B cell (primary cell): ENCODE measurements around the gene PITHD1. TPM values are rescaled to one million over a fixed set of nuclear protein-coding genes. Genes with fewer than 3 reads are reported as not detected.

Experiments
- ATAC-seq: fragments of 200-7000 bp; cut with Tn5 transposase; one replicate; pipeline ENCODE4 v1.10.0; 2021; ENCODE audit warnings: low read depth, mild to moderate bottlenecking, moderate number of reproducible peaks, moderate library complexity
- CTCF ChIA-PET: fragments of 350-600 bp; sonication (Branson Sonifier 250); formaldehyde crosslinking; loops from one replicate; lab custom pipeline; 2021; ENCODE audit warnings: antibody characterized with exemption, inconsistent platforms; lab: Charles Lee
- POLR2A ChIA-PET: fragments of 350-600 bp; sonication (Branson Sonifier 250); formaldehyde crosslinking; loops from one replicate; lab custom pipeline; 2021; ENCODE audit warnings: antibody characterized with exemption; lab: Charles Lee
- DNase-seq: peaks from one replicate; pipeline ENCODE4 v3.0.0; 2013
- H2AFZ ChIP-seq: 2 replicates; pipeline ENCODE4 v1.6.1; 2012; ENCODE audit warnings: mild to moderate bottlenecking, low read depth, low read length; ENCODE audit not compliant: insufficient read depth, poor library complexity, severe bottlenecking
- H3K27ac ChIP-seq, 2 donors: 1 replicate in 1 of 2; 2 replicates in 1 of 2; pipeline ENCODE4 v1.5.1; 2012 to 2013; ENCODE audit warnings: low read length in 2 of 2, mild to moderate bottlenecking in 2 of 2, moderate library complexity in 1 of 2
- H3K27me3 ChIP-seq, 4 experiments: fragments of 200-600 bp in 1 of 4; sonication (generic) in 1 of 4; replicated peaks in 1 of 4; 1 replicate in 2 of 4; 2 replicates in 2 of 4; pipeline versions ENCODE4 v1.6.1 to v1.7.0; 2013 to 2016; ENCODE audit warnings: low read length in 3 of 4, mild to moderate bottlenecking in 2 of 4, mixed read lengths in 1 of 4, moderate library complexity in 1 of 4; ENCODE audit not compliant: insufficient read depth in 4 of 4, control insufficient read depth in 3 of 4; ENCODE audit errors: control extremely low read depth in 1 of 4
- H3K36me3 ChIP-seq, 2 experiments: replicated peaks in 1 of 2; 1 replicate in 1 of 2; 2 replicates in 1 of 2; pipeline versions ENCODE4 v1.6.1 to v1.7.1; 2013; ENCODE audit warnings: low read length in 1 of 2; ENCODE audit not compliant: insufficient read depth in 2 of 2, control insufficient read depth in 1 of 2; ENCODE audit errors: control extremely low read depth in 1 of 2, extremely low read depth in 1 of 2
- H3K4me1 ChIP-seq, 2 donors: fragments of 200-600 bp in 1 of 2; sonication (generic) in 1 of 2; 1 replicate in 1 of 2; 2 replicates in 1 of 2; pipeline versions ENCODE4 v1.5.1 to v1.6.1; 2013 to 2017; ENCODE audit warnings: low read length in 2 of 2; ENCODE audit not compliant: control insufficient read depth in 2 of 2, insufficient read depth in 2 of 2
- H3K4me2 ChIP-seq: replicated peaks from 2 replicates; pipeline ENCODE3; 2012; ENCODE audit warnings: mild to moderate bottlenecking, low read depth, low read length; ENCODE audit not compliant: poor library complexity, severe bottlenecking
- H3K4me3 ChIP-seq, 5 experiments: fragments of 200-600 bp in 1 of 5; sonication (generic) in 1 of 5; 1 replicate in 3 of 5; 2 replicates in 2 of 5; pipeline versions ENCODE4 v1.5.1 to v1.7.0; 2011 to 2016; ENCODE audit warnings: low read length in 4 of 5, mild to moderate bottlenecking in 4 of 5, low read depth in 2 of 5, control low read depth in 1 of 5, moderate library complexity in 1 of 5; ENCODE audit not compliant: insufficient read depth in 1 of 5; ENCODE audit errors: control extremely low read depth in 1 of 5, extremely low read depth in 1 of 5
- H3K79me2 ChIP-seq: fragments of 200-600 bp; sonication (generic); one replicate; pipeline ENCODE4 v1.6.0; 2016; ENCODE audit warnings: low read length; ENCODE audit not compliant: control insufficient read depth, insufficient read depth
- H3K9ac ChIP-seq: fragments of 200-600 bp; sonication (generic); 2 replicates; pipeline ENCODE4 v1.6.1; 2017; ENCODE audit warnings: mild to moderate bottlenecking, low read length, moderate library complexity
- H3K9me3 ChIP-seq, 3 donors: one replicate each; pipeline versions ENCODE4 v1.6.1 to v1.7.1; 2013; ENCODE audit warnings: low read length in 2 of 3; ENCODE audit not compliant: control insufficient read depth in 2 of 3, insufficient read depth in 1 of 3; ENCODE audit errors: control extremely low read depth in 1 of 3
- H4K20me1 ChIP-seq: 2 replicates; pipeline ENCODE4 v1.6.0; 2012; ENCODE audit warnings: mild to moderate bottlenecking, low read length; ENCODE audit not compliant: insufficient read depth, control insufficient read depth, poor library complexity, severe bottlenecking
- H3K27ac Mint-ChIP-seq: one replicate; pipeline ENCODE4 v1.8.0; 2021; ENCODE audit warnings: mixed read lengths
- H3K27me3 Mint-ChIP-seq: one replicate; pipeline ENCODE4 v1.8.0; 2021; ENCODE audit warnings: mixed read lengths
- H3K4me1 Mint-ChIP-seq: one replicate; pipeline ENCODE4 v1.8.0; 2021; ENCODE audit warnings: mixed read lengths
- H3K4me3 Mint-ChIP-seq: one replicate; pipeline ENCODE4 v1.8.0; 2021; ENCODE audit warnings: mixed read lengths
- H3K9me3 Mint-ChIP-seq: one replicate; pipeline ENCODE4 v1.8.0; 2022; ENCODE audit warnings: mixed read lengths; ENCODE audit not compliant: insufficient read depth
- EZH2 ChIP-seq: IDR thresholded peaks from 2 replicates; pipeline ENCODE4 v1.6.1; 2012; ENCODE audit warnings: borderline replicate concordance, low read depth, mild to moderate bottlenecking, moderate library complexity, low read length; ENCODE audit not compliant: insufficient read depth, poor library complexity, severe bottlenecking
- WGBS: methylation state at CpG from one replicate; pipeline ENCODE4 v1.1.5; 2013; ENCODE audit warnings: missing lambda C conversion rate; ENCODE audit not compliant: insufficient coverage; 5-methylcytosine and 5-hydroxymethylcytosine counted together
- intact Hi-C: fragments of 100-400 bp; cut with micrococcal nuclease; formaldehyde crosslinking; loops from one replicate; pipeline ENCODE4 v1.10.0; 2022
- polyA plus RNA-seq: library from polyadenylated mRNA; depleted of rRNA; stranded (reverse); fragments of >200 nt; gene quantifications from 2 replicates; pipeline ENCODE4 v1.2.3, GENCODE V29; 2012
- total RNA-seq, 2 donors: library from RNA; stranded (reverse); fragments of 120-200 nt in 1 of 2; gene quantifications; 1 replicate in 1 of 2; 2 replicates in 1 of 2; pipeline versions ENCODE4 v1.2.3 to v1.2.4, GENCODE V29; 2013 to 2022
- TF ChIP-seq, protein P1 (sequence below): fragments of 200-600 bp; IDR thresholded peaks from one replicate; pipeline ENCODE4 v1.8.0; 2022; ENCODE audit warnings: antibody characterized with exemption, mild to moderate bottlenecking

PITHD1 gene
- total and polyA plus RNA-seq, 2 donors (not counting 1 experiment from before 2014, with no cell fraction given): 32.4 to 62.2 TPM

GRCh38 chr1:23792151-23792945, 14.1 kb downstream of the PITHD1 start:
- Histone ChIP-seq H3K27ac (peak overlapping the region in 1 of 2 donors; percentile 81), H3K27me3 (no peaks in the 10 kb centered on the region), H3K36me3 (peaks cover 0 to 27% of the 10 kb centered on the region in 2 experiments), H3K4me2 (peak overlapping the region; percentile 83), H4K20me1 (no peaks in the 10 kb centered on the region), H3K9me3 (no peaks in the 10 kb centered on the region), H3K79me2 (peaks cover 19% of the 10 kb centered on the region), H3K4me3 (no peak overlapping the region), H2AFZ (no peak overlapping the region), H3K9ac (no peak overlapping the region), H3K4me1 (peaks cover 11 to 21% of the 10 kb centered on the region in 2 donors)
- peak overlapping the region; percentile 98 for H3K4me3 Mint-ChIP-seq
- H3K27me3 Mint-ChIP-seq: no peaks in the 10 kb centered on the region
- H3K4me1 Mint-ChIP-seq: peaks cover 21% of the 10 kb centered on the region
- peak overlapping the region; percentile 73 for H3K27ac Mint-ChIP-seq
- no peak for ATAC-seq
- peak; percentile 32 for DNase-seq
- TF ChIP-seq, protein P1, sequence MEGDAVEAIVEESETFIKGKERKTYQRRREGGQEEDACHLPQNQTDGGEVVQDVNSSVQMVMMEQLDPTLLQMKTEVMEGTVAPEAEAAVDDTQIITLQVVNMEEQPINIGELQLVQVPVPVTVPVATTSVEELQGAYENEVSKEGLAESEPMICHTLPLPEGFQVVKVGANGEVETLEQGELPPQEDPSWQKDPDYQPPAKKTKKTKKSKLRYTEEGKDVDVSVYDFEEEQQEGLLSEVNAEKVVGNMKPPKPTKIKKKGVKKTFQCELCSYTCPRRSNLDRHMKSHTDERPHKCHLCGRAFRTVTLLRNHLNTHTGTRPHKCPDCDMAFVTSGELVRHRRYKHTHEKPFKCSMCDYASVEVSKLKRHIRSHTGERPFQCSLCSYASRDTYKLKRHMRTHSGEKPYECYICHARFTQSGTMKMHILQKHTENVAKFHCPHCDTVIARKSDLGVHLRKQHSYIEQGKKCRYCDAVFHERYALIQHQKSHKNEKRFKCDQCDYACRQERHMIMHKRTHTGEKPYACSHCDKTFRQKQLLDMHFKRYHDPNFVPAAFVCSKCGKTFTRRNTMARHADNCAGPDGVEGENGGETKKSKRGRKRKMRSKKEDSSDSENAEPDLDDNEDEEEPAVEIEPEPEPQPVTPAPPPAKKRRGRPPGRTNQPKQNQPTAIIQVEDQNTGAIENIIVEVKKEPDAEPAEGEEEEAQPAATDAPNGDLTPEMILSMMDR: no peak
- no peak for TF ChIP-seq EZH2
- ChIA-PET POLR2A (interaction anchor here (0.6 to 1.9 kb wide), 3 partner anchors 8 to 175 kb away, joined by 3 to 7 read pairs (median 4); partner anchors contain the start of gene GALE), CTCF (no interaction called here)
- intact Hi-C loops: no loop called here
- 88% methylated on average over 17 of the region's 19 CpGs for WGBS
- H3K9me3 Mint-ChIP-seq: no peaks in the 10 kb centered on the region
